ENCODE data around the gene GBP2.
"Not testable (repeated sequence)": the region's sequence is repeated elsewhere in the genome, so short reads cannot be mapped to it uniquely, and the experiment has no call there.

GBP2 gene

DNA sequence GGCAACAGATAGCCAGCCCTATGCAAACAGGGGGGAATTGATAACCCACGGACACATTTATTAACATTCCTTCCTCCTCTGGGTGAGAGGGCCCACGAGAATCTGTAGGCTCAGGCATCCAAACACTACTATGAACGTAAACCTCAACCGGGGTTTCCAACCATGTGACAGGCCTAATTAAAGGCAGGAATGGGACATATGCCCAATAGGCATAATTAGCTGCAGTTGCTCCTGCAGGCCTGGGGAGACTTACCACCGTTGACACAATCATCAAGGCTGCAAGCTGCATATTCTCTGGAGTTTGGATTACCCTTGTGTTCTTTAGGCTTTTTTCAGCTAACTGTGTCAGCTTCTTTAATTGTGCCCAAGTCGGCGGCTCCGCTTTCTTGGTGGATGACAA lies 38.7 kb downstream of the GBP2 start:
- 90% methylated on average over 8 of the region's 8 CpGs for whole genome bisulfite sequencing
- peaks cover 7% of the 10 kb centered on the region; the same call in 1 of the 2 replicates for H3K4me1 ChIP-seq (ENCODE audit: insufficient read depth, low read length)
- H3K9me3 ChIP-seq (ENCODE audit: insufficient read depth, low read depth, low read length), result no peaks in the 10 kb centered on the region
- no peaks in the 10 kb centered on the region for H3K27me3 ChIP-seq (ENCODE audit: insufficient read depth, low read length)
- no peak overlapping the region for H3K27ac ChIP-seq (ENCODE audit: low read depth, low read length)
- no peak overlapping the region for H3K4me3 ChIP-seq (ENCODE audit: low read length)
- no peaks in the 10 kb centered on the region for H3K36me3 ChIP-seq (ENCODE audit: insufficient read depth, low read length)
- H3K9ac ChIP-seq (ENCODE audit: low read depth, low read length), result no peak overlapping the region

GRCh38 chr1:89085781-89086180 lies 40.1 kb downstream of the GBP2 start:
- peaks cover 7% of the 10 kb centered on the region; the same call in 1 of the 2 replicates for H3K4me1 ChIP-seq (ENCODE audit: insufficient read depth, low read length)
- H3K36me3 ChIP-seq (ENCODE audit: insufficient read depth, low read length), result no peaks in the 10 kb centered on the region
- no peak overlapping the region for H3K9ac ChIP-seq (ENCODE audit: low read depth, low read length)
- H3K4me3 ChIP-seq (ENCODE audit: low read length), result no peak overlapping the region
- no peaks in the 10 kb centered on the region for H3K27me3 ChIP-seq (ENCODE audit: insufficient read depth, low read length)
- H3K9me3 ChIP-seq (ENCODE audit: insufficient read depth, low read depth, low read length), result peaks cover 9% of the 10 kb centered on the region; the same call in 1 of the 2 replicates
- no peak overlapping the region for H3K27ac ChIP-seq (ENCODE audit: low read depth, low read length)

DNA sequence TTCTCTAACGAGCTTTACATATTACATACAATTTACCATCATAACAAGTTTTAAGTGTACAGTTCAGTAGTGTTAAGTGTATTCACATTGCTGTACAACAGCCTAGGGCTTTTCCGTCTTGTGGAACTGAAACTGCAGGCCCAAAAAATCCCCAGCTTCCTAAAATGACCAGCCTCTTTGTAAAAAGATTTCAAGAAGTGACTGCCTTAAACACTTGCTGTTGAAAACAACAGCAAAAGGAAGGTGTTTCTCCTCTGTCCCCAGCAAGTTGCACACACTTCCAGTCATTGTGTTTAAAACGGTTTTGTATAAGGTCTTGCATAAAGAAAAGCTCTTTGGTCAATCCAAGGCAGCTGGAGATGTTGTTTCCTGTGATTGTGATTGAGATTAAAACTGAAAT lies 44.9 kb downstream of the GBP2 start:
- Histone ChIP-seq H3K27me3 (ENCODE audit: insufficient read depth, low read length) (no peaks in the 10 kb centered on the region), H3K36me3 (ENCODE audit: insufficient read depth, low read length) (no peaks in the 10 kb centered on the region), H3K27ac (ENCODE audit: low read depth, low read length) (no peak overlapping the region), H3K4me1 (ENCODE audit: insufficient read depth, low read length) (no peaks in the 10 kb centered on the region), H3K9ac (ENCODE audit: low read depth, low read length) (no peak overlapping the region), H3K9me3 (ENCODE audit: insufficient read depth, low read depth, low read length) (peaks cover 21% of the 10 kb centered on the region), H3K4me3 (ENCODE audit: low read length) (no peak overlapping the region)
- 94% methylated on average over 2 of the region's 3 CpGs for WGBS

- not testable (repeated sequence) for H3K36me3 ChIP-seq (ENCODE audit: insufficient read depth, low read length); H3K4me3 ChIP-seq (ENCODE audit: low read length); H3K27me3 ChIP-seq (ENCODE audit: insufficient read depth, low read length); H3K27ac ChIP-seq (ENCODE audit: low read depth, low read length); H3K4me1 ChIP-seq (ENCODE audit: insufficient read depth, low read length); H3K9ac ChIP-seq (ENCODE audit: low read depth, low read length)
- WGBS, result 88% methylated on average over 7 of the region's 7 CpGs
- H3K9me3 ChIP-seq (ENCODE audit: insufficient read depth, low read depth, low read length), result peaks cover 21% of the 10 kb centered on the region
Observed at GRCh38 chr1:89080068-89080467, 45.8 kb downstream of the GBP2 start.

DNA sequence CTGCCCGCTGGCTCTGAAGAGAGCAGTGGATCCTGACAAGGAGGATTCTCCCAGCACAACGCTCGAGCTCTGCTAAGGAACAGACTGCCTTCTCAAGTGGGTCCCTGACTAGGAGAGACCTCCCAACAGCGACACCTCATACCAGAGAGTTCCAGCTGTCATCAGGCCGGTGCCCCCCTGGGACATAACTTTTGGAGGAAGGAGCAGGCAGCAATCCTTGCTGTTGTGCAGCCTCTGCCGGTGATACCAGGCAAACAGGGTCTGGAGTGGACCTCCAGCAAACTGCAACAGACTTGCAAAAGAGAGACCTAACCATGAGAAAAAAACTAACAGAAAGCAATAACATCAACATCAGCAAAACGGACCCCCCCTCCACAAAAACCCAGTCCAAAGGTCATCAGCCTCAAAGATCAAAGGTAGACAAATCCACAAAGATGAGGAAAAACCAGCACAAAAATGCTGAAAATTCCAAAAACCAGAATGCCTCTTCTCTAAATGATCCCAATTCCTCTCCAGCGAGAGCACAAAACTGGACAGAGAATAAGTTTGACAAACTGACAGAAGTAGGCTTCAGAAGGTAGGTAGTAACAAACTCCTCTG lies 53.3 kb downstream of the GBP2 start:
- not testable (repeated sequence) for H3K9ac ChIP-seq (ENCODE audit: low read depth, low read length); H3K4me3 ChIP-seq (ENCODE audit: low read length); H3K36me3 ChIP-seq (ENCODE audit: insufficient read depth, low read length); H3K27me3 ChIP-seq (ENCODE audit: insufficient read depth, low read length); H3K4me1 ChIP-seq (ENCODE audit: insufficient read depth, low read length); H3K9me3 ChIP-seq (ENCODE audit: insufficient read depth, low read depth, low read length); H3K27ac ChIP-seq (ENCODE audit: low read depth, low read length)
- 76% methylated on average over 8 of the region's 8 CpGs for WGBS

DNA sequence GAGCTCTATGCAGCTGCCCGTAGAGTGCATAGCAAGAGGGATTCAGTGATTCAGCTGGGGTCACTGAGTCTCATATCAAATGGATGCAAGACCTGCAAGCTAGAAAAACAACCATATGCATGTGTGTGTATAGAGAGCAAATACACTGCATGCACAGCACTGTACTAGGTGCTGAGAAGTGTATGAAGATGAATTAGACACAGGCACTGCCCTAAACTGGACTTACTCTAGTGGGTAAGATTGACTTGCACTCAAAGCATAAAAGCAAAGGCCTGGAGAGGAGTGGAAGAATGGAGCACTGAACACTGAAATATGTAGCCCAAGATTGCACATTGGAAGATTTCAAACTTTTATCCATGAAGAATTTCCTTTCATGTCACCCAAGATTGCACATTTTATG lies 55.4 kb downstream of the GBP2 start:
- H3K4me3 ChIP-seq (ENCODE audit: low read length), result no peak overlapping the region
- no peaks in the 10 kb centered on the region for H3K4me1 ChIP-seq (ENCODE audit: insufficient read depth, low read length)
- no peak overlapping the region for H3K9ac ChIP-seq (ENCODE audit: low read depth, low read length)
- no peaks in the 10 kb centered on the region for H3K27me3 ChIP-seq (ENCODE audit: insufficient read depth, low read length)
- H3K36me3 ChIP-seq (ENCODE audit: insufficient read depth, low read length), result no peaks in the 10 kb centered on the region
- 93% methylated on average over 1 of the region's 1 CpG for WGBS
- H3K9me3 ChIP-seq (ENCODE audit: insufficient read depth, low read depth, low read length), result no peaks in the 10 kb centered on the region
- no peak overlapping the region for H3K27ac ChIP-seq (ENCODE audit: low read depth, low read length)

GRCh38 chr1:89069951-89070350 lies 56.0 kb downstream of the GBP2 start:
- no peaks in the 10 kb centered on the region for H3K9me3 ChIP-seq (ENCODE audit: insufficient read depth, low read depth, low read length)
- 80% methylated on average over 1 of the region's 2 CpGs for WGBS
- H3K36me3 ChIP-seq (ENCODE audit: insufficient read depth, low read length), result no peaks in the 10 kb centered on the region
- no peak overlapping the region for H3K4me3 ChIP-seq (ENCODE audit: low read length)
- H3K4me1 ChIP-seq (ENCODE audit: insufficient read depth, low read length), result no peaks in the 10 kb centered on the region
- H3K27me3 ChIP-seq (ENCODE audit: insufficient read depth, low read length), result no peaks in the 10 kb centered on the region
- H3K9ac ChIP-seq (ENCODE audit: low read depth, low read length), result no peak overlapping the region
- H3K27ac ChIP-seq (ENCODE audit: low read depth, low read length), result no peak overlapping the region

DNA sequence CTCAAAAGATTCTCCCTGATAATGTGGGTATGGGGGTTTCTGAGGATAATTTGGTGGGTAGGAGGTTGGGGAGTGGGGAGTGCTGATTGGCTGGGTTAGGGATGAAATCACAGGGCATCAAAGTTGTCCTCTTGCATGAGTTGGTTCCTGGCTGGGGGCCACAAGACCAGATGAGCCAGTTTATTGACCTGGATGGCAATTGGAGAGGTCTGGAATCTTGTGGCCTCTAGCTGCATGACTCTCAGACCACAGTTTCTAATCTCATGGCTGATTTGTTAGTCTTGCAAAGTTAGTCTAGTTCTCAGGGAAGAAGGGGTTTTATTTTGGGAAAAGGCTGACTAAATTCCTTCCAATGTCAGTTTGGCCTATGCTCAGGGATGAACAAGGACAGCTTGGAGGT lies 57.6 kb downstream of the GBP2 start:
- no peaks in the 10 kb centered on the region for H3K27me3 ChIP-seq (ENCODE audit: insufficient read depth, low read length)
- H3K27ac ChIP-seq (ENCODE audit: low read depth, low read length), result no peak overlapping the region
- no peak overlapping the region for H3K4me3 ChIP-seq (ENCODE audit: low read length)
- H3K36me3 ChIP-seq (ENCODE audit: insufficient read depth, low read length), result no peaks in the 10 kb centered on the region
- H3K9ac ChIP-seq (ENCODE audit: low read depth, low read length), result no peak overlapping the region
- H3K4me1 ChIP-seq (ENCODE audit: insufficient read depth, low read length), result no peaks in the 10 kb centered on the region
- H3K9me3 ChIP-seq (ENCODE audit: insufficient read depth, low read depth, low read length), result no peaks in the 10 kb centered on the region

DNA sequence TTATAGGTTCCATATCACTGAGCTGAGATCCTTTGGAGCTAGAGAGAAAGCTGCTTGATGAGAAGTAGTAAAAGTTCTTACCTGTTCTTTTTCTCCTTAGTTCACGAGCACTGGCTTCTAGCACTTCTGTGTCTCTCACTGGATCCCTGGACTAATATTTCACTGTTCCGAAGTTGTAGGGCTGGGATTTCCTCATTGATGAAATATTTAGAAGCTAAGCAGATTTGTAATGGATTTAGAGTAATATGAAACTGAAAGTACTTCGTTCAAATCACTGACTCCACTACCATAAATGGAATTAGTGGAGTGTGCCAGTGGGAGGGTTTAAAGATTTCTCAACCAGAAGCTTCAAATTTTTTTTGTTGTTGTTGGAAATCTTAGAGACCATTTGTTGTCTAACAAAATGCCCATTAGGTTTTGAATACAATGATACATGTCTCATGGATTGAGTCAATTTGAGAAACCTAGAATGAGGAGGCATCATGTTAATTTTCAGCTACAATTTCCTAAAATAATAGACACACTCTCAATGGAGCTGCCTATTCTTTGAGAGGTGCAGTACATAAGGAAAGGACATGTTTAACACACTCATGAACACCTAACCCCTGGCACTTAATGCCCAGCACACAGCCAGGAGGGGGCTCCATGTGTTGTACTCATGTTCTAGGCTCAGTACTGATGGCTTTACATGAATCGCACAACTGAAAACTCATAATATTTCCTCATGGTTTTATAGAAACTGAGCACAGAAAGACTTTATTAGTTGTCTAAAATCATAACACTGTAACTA lies 60.6 kb downstream of the GBP2 start, which contains the start of gene GBP1:
TSS of gene GBP1 (minus strand) at position 130 of the 790 bp plus-strand sequence. CDS start 1,974 bp downstream, outside the sequence.
- no peaks in the 10 kb centered on the region for H3K36me3 ChIP-seq (ENCODE audit: insufficient read depth, low read length)
- no peaks in the 10 kb centered on the region for H3K4me1 ChIP-seq (ENCODE audit: insufficient read depth, low read length)
- no peaks in the 10 kb centered on the region for H3K9me3 ChIP-seq (ENCODE audit: insufficient read depth, low read depth, low read length)
- H3K27me3 ChIP-seq (ENCODE audit: insufficient read depth, low read length), result no peaks in the 10 kb centered on the region
- no peak within 1 kb of the TSS for H3K27ac ChIP-seq (ENCODE audit: low read depth, low read length)
- H3K4me3 ChIP-seq (ENCODE audit: low read length), result no peak within 1 kb of the TSS; the same call in 1 of the 2 replicates
- WGBS, result 92% methylated on average over 3 of the region's 4 CpGs
- H3K9ac ChIP-seq (ENCODE audit: low read depth, low read length), result no peak within 1 kb of the TSS

GRCh38 chr1:89064632-89065031 lies 61.3 kb downstream of the GBP2 start:
- no peaks in the 10 kb centered on the region for H3K4me1 ChIP-seq (ENCODE audit: insufficient read depth, low read length)
- 91% methylated on average over 4 of the region's 4 CpGs for WGBS
- no peaks in the 10 kb centered on the region for H3K27me3 ChIP-seq (ENCODE audit: insufficient read depth, low read length)
- H3K9me3 ChIP-seq (ENCODE audit: insufficient read depth, low read depth, low read length), result no peaks in the 10 kb centered on the region
- H3K4me3 ChIP-seq (ENCODE audit: low read length), result no peak overlapping the region; the same call in 1 of the 2 replicates
- no peak overlapping the region for H3K9ac ChIP-seq (ENCODE audit: low read depth, low read length)
- H3K36me3 ChIP-seq (ENCODE audit: insufficient read depth, low read length), result no peaks in the 10 kb centered on the region
- H3K27ac ChIP-seq (ENCODE audit: low read depth, low read length), result no peak overlapping the region

GRCh38 chr1:89063094-89063493 lies 62.8 kb downstream of the GBP2 start:
- Histone ChIP-seq H3K9me3 (ENCODE audit: insufficient read depth, low read depth, low read length) (no peaks in the 10 kb centered on the region), H3K4me1 (ENCODE audit: insufficient read depth, low read length) (no peaks in the 10 kb centered on the region), H3K36me3 (ENCODE audit: insufficient read depth, low read length) (no peaks in the 10 kb centered on the region), H3K9ac (ENCODE audit: low read depth, low read length) (no peak overlapping the region), H3K27me3 (ENCODE audit: insufficient read depth, low read length) (no peaks in the 10 kb centered on the region), H3K27ac (ENCODE audit: low read depth, low read length) (no peak overlapping the region), H3K4me3 (ENCODE audit: low read length) (no peak overlapping the region)
- 91% methylated on average over 2 of the region's 3 CpGs for WGBS

Measured in HUES64 (cell line).